ENCODE measurements around the gene NLRP13. TPM values are rescaled to one million over a fixed set of nuclear protein-coding genes. Genes with fewer than 3 reads are reported as not detected.

NLRP13 gene, protein sequence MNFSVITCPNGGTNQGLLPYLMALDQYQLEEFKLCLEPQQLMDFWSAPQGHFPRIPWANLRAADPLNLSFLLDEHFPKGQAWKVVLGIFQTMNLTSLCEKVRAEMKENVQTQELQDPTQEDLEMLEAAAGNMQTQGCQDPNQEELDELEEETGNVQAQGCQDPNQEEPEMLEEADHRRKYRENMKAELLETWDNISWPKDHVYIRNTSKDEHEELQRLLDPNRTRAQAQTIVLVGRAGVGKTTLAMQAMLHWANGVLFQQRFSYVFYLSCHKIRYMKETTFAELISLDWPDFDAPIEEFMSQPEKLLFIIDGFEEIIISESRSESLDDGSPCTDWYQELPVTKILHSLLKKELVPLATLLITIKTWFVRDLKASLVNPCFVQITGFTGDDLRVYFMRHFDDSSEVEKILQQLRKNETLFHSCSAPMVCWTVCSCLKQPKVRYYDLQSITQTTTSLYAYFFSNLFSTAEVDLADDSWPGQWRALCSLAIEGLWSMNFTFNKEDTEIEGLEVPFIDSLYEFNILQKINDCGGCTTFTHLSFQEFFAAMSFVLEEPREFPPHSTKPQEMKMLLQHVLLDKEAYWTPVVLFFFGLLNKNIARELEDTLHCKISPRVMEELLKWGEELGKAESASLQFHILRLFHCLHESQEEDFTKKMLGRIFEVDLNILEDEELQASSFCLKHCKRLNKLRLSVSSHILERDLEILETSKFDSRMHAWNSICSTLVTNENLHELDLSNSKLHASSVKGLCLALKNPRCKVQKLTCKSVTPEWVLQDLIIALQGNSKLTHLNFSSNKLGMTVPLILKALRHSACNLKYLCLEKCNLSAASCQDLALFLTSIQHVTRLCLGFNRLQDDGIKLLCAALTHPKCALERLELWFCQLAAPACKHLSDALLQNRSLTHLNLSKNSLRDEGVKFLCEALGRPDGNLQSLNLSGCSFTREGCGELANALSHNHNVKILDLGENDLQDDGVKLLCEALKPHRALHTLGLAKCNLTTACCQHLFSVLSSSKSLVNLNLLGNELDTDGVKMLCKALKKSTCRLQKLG
- total RNA-seq (2021; ENCODE audit: unreplicated experiment) (not detected), Bru-seq, nascent RNA (not detected), BruChase-seq, experiment 1, labeled RNA remaining after a 6-hour chase (percentile 5 among the genes with signal in this experiment), BruChase-seq, experiment 2, labeled RNA remaining after a 2-hour chase (not detected)
- polyA plus RNA-seq (2012), result not detected in 2 replicates
- long read RNA-seq, result 0 reads

GRCh38 chr19:55931936-55932386, at the start of gene NLRP13:
Gene NLRP13, minus strand, starts transcription at chr19:55932336. Its CDS starts 25 bp downstream, at chr19:55932311.
- H3K4me1 ChIP-seq (ENCODE audit: control insufficient read depth in 1 of 2, insufficient read depth in 2 of 2, low read length in 2 of 2), result no peaks in the 10 kb centered on the region
- CTCF ChIA-PET, result no interaction called here
- H3K4me2 ChIP-seq (ENCODE audit: low read length), result no peak within 1 kb of the TSS
- no peak within 1 kb of the TSS for H3K9ac ChIP-seq (ENCODE audit: low read length)
- no peaks in the 10 kb centered on the region for H3K9me2 ChIP-seq (ENCODE audit: insufficient read depth)
- no peak for DNase-seq (ENCODE audit: low read depth, low spot score)
- ATAC-seq, result no peak
- H4K20me1 ChIP-seq (ENCODE audit: insufficient read depth), result no peaks in the 10 kb centered on the region
- H3K27ac ChIP-seq (ENCODE audit: low read depth, low read length), result no peak within 1 kb of the TSS
- BruUV-seq (replicated peaks), result no TSS peak
- H3K27me3 ChIP-seq (ENCODE audit: insufficient read depth, low read length), result 0 out of 2 replicates have a peak, but pooled peaks cover 5% of the 10 kb centered on the region
- TF ChIP-seq EGR1 (IDR thresholded peaks at IDR 0.05; ENCODE audit: low read depth), result no peak
- no peak within 1 kb of the TSS for H2AFZ ChIP-seq (ENCODE audit: low read depth, low read length, poor library complexity, severe bottlenecking)
- no peaks in the 10 kb centered on the region for H3K9me3 ChIP-seq (ENCODE audit: control insufficient read depth in 1 of 2, insufficient read depth in 1 of 2, low read depth in 1 of 2, low read length in 2 of 2)
- POLR2A ChIA-PET, result no interaction called here
- H3K79me2 ChIP-seq (ENCODE audit: insufficient read depth, low read length), result no peaks in the 10 kb centered on the region
- H3K4me3 ChIP-seq (replicated peaks in 1 of 2; ENCODE audit: low read depth in 1 of 2, low read length in 2 of 2), result no peak within 1 kb of the TSS
- RAD21 ChIA-PET (ENCODE audit: low non-redundant PET in 1 of 2, low total read pairs in 2 of 2, uncharacterized antibody in 2 of 2, unreplicated experiment in 2 of 2), result no interaction called here
- H3K36me3 ChIP-seq (ENCODE audit: control insufficient read depth in 1 of 2, insufficient read depth in 2 of 2, low read length in 2 of 2), result no peaks in the 10 kb centered on the region
- intact Hi-C loops (cut with micrococcal nuclease), result no loop called here

- Histone ChIP-seq H3K9me2 (ENCODE audit: insufficient read depth) (no peaks in the 10 kb centered on the region), H2AFZ (ENCODE audit: low read depth, low read length, poor library complexity, severe bottlenecking) (no peak overlapping the region), H4K20me1 (ENCODE audit: insufficient read depth) (no peaks in the 10 kb centered on the region), H3K9me3 (ENCODE audit: control insufficient read depth in 1 of 2, insufficient read depth in 1 of 2, low read depth in 1 of 2, low read length in 2 of 2) (no peaks in the 10 kb centered on the region), H3K9ac (ENCODE audit: low read length) (no peak overlapping the region), H3K27me3 (ENCODE audit: insufficient read depth, low read length) (no peaks in the 10 kb centered on the region), H3K4me1 (ENCODE audit: control insufficient read depth in 1 of 2, insufficient read depth in 2 of 2, low read length in 2 of 2) (no peaks in the 10 kb centered on the region), H3K79me2 (ENCODE audit: insufficient read depth, low read length) (no peaks in the 10 kb centered on the region), H3K4me2 (ENCODE audit: low read length) (no peak overlapping the region), H3K36me3 (ENCODE audit: control insufficient read depth in 1 of 2, insufficient read depth in 2 of 2, low read length in 2 of 2) (no peaks in the 10 kb centered on the region), H3K4me3 (replicated peaks in 1 of 2; ENCODE audit: low read depth in 1 of 2, low read length in 2 of 2) (no peak overlapping the region), H3K27ac (ENCODE audit: low read depth, low read length) (no peak overlapping the region)
- ChIA-PET RAD21 (ENCODE audit: low non-redundant PET in 1 of 2, low total read pairs in 2 of 2, uncharacterized antibody in 2 of 2, unreplicated experiment in 2 of 2) (no interaction called here), CTCF (no interaction called here), POLR2A (no interaction called here)
- TF ChIP-seq CBX3 (IDR thresholded peaks at IDR 0.05; ENCODE audit: low read depth) (no peak), YY1 (IDR thresholded peaks at IDR 0.05; ENCODE audit: extremely low read depth, insufficient replicate concordance, low read depth, low read length) (no peak), ELF1 (IDR thresholded peaks at IDR 0.05; ENCODE audit: borderline replicate concordance, low read depth) (no peak), JUND (IDR thresholded peaks at IDR 0.05) (no peak), ZFX (IDR thresholded peaks at IDR 0.05) (no peak), FOSL1 (IDR thresholded peaks at IDR 0.05; ENCODE audit: low read depth) (no peak), TCF7L2 (IDR thresholded peaks at IDR 0.05; ENCODE audit: borderline replicate concordance, extremely low read depth, insufficient read depth, insufficient read length) (no peak), SRF (IDR thresholded peaks at IDR 0.05; ENCODE audit: low read depth) (no peak), POLR2A (IDR thresholded peaks at IDR 0.05; ENCODE audit: borderline replicate concordance, extremely low read depth, insufficient read depth, insufficient read length) (no peak)
- TF ChIP-seq, protein P1, sequence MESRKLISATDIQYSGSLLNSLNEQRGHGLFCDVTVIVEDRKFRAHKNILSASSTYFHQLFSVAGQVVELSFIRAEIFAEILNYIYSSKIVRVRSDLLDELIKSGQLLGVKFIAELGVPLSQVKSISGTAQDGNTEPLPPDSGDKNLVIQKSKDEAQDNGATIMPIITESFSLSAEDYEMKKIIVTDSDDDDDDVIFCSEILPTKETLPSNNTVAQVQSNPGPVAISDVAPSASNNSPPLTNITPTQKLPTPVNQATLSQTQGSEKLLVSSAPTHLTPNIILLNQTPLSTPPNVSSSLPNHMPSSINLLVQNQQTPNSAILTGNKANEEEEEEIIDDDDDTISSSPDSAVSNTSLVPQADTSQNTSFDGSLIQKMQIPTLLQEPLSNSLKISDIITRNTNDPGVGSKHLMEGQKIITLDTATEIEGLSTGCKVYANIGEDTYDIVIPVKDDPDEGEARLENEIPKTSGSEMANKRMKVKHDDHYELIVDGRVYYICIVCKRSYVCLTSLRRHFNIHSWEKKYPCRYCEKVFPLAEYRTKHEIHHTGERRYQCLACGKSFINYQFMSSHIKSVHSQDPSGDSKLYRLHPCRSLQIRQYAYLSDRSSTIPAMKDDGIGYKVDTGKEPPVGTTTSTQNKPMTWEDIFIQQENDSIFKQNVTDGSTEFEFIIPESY (IDR thresholded peaks at IDR 0.05; ENCODE audit: extremely low read depth, insufficient replicate concordance, low read length), result no peak
- BruUV-seq (replicated peaks), result no TSS peak
- ATAC-seq, result no peak
- DNase-seq (ENCODE audit: low read depth, low spot score), result no peak
- intact Hi-C loops (cut with micrococcal nuclease), result no loop called here
Observed at GRCh38 chr19:55980415-55980814, 48.3 kb upstream of the NLRP13 start.
